NCI-H2029 treated with DMSO at 0.1 percent for 48 hours (cell line): Measurements from ENCODE around the gene LRP6.
"Not testable (repeated sequence)": the region's sequence is repeated elsewhere in the genome, so short reads cannot be mapped to it uniquely, and the experiment has no call there.

Experiments
- DNase-seq: peaks from one replicate; lab custom pipeline; 2025; lab: John Stamatoyannopoulos, UW

Gene LRP6

GRCh38 chr12:12265571-12266388, 1.1 kb downstream of the LRP6 start:
- DNase-seq: no peak

- DNase-seq: no peak
Measured at GRCh38 chr12:12265035-12265434, 1.8 kb downstream of the LRP6 start.

- no peak for DNase-seq
Measured at GRCh38 chr12:12263909-12264308, 2.9 kb downstream of the LRP6 start.

DNA sequence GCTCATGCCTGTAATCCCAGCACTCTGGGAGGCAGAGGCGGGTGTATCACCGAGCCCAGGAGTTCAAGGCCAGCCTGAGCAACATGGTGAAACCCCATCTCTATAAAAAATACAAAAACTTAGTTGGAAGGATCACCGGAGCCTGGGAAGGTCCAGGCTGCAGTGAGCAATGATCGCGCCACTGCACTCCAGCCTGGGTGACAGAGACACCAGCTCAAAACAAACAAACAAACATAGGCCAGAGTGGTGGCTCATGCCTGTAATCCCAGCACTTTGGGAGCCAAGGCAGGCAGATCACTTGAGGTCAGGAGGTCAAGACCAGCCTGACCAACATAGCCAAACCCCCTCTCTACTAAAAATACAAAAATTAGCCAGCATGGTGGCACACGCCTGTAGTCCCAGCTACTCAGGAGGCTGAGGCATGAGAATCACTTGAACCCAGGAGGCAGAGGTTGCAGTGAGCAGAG, 10.5 kb downstream of the LRP6 start:
- DNase-seq: not testable (repeated sequence)

- no peak for DNase-seq
Measured at GRCh38 chr12:12254553-12254952, 12.3 kb downstream of the LRP6 start.

DNA sequence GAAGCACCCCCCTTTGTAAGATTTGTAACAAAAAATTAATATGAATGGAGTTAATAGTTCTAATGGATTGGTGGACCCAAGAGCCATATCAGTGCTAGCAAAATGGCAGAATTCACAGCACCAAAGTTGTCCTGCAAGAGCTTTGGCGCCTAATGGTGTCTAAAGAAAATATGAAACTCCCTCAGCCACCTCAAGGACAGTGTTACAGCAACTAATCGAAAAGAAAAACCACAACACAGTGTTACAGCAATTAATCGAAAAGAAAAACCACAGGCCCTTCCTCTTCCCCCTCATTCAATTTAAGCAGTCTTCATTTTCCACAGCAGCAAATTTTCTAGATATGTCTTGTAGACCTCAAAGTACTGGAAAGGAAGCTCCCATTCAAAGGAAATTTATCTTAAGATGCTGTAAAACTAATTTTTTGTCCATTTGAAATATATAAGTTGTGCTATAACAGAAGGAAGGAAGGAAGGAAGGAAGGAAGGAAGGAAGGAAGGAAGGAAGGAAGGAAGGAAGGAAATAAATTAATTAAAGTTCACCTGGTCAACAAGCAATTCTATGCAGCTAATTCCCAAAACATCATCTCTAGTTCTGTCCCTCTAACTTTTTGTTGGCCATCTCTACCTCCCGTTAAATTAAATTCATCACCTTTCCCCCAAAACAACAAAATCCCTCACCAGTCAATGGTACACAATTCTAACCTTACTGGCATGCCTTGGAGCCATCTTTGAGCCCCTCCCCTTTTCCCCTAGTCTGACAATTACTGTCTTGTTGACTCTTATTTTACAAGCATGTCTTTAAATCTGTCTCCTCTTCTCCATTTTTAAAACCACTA, 17.4 kb downstream of the LRP6 start:
- no peak for DNase-seq

DNA sequence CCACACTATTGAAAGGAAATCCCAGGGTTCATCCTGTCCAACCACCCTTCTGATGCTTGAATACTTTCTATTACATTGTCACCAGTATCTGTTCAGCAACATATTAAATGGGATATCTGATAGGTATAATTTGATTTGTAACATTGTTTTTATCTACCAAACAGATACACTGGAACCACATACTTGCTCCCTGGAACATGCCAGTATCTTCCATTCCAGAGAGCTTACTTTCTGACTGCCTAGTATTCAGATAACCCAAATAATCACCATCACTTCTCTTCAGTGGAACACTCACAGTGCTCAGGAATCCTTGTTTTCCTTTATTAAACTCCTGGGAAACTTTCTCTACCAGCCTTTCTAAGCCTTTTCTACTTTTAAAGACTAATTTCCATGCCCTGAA, 19.3 kb downstream of the LRP6 start:
- no peak for DNase-seq

- DNase-seq: no peak
Measured at GRCh38 chr12:12244341-12244740, 22.5 kb downstream of the LRP6 start.

GRCh38 chr12:12240662-12241340, 26.0 kb downstream of the LRP6 start:
- no peak for DNase-seq

GRCh38 chr12:12239127-12239526, 27.7 kb downstream of the LRP6 start:
- DNase-seq: no peak

- DNase-seq: no peak
Measured at GRCh38 chr12:12238605-12239004, 28.2 kb downstream of the LRP6 start.

DNA sequence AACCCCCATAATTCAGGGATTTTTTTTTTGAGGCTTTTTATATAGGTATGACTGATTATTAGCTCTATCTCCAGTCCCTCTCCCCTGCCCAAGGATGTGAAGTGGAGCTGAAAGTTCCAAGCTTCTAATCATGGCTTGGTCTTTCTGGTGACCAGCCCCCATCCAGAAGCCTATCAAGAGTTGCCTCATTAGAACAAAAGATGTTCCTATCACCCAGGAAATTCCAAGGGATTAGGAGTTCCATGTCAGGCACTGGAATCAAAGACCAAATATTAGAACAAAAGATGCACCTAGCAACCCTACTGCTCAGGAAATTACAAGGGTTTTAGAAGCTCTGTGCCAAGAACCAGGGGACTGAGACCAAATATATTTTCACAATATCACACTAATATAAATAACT, 29.9 kb downstream of the LRP6 start:
- DNase-seq: no peak

- DNase-seq: no peak
Measured at GRCh38 chr12:12230275-12230674, 36.6 kb downstream of the LRP6 start.

GRCh38 chr12:12229556-12230092, 37.2 kb downstream of the LRP6 start:
- no peak for DNase-seq

GRCh38 chr12:12228402-12228801, 38.4 kb downstream of the LRP6 start:
- no peak for DNase-seq

GRCh38 chr12:12226187-12226586, 40.7 kb downstream of the LRP6 start:
- no peak for DNase-seq

DNA sequence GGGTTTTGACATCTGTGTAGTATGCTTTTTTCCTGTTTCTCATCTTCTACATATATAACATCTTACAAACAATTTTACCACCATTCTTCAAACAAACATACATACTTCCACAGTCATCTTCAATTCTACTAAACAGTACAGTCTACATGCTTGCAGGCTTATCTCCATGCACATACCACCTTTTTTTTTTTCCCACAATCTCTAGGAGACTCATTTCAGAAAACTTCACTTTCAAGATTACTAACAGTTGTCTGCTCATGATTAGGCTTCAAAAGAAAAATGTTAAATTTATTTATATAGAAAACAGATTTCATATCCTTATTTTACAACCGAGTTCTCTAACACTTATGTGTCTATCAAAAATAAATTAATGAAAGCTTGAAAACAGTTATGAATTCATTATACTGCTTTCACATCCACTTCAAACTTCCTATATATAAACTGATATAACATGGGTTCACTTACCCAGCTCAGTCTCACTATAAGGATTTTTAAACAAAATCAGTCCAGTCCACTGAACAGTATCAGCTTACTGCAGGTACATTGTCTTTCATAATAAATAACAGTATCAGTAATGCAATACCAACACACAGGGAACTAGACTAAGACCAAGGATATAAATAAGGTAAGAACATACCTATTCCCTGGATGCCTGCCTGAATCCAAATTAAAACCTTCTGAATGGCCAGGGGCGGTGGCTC, 42.5 kb downstream of the LRP6 start:
- DNase-seq: no peak

- no peak for DNase-seq
Measured at GRCh38 chr12:12221560-12221959, 45.3 kb downstream of the LRP6 start.

DNA sequence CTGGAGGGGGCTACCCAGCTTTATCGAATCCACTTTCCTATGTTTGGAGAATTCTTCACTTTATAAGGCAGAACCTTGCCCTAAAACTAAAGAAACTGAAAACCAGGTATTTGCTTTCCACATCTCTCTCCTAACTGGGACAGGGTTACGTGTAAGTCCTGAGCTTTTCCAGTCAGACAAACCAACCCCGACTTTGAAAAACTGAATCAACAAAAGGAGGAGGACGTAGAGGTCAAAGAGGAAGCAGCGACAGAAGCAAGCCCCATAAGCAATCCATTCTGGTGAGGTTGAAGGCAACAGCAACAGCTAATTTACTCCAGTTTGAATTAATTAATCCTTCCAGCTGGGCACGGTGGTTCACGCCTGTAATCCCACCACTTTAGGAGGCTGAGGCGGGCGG, 47.2 kb downstream of the LRP6 start:
- DNase-seq: no peak

- DNase-seq: no peak
Measured at GRCh38 chr12:12217018-12217359, 49.9 kb downstream of the LRP6 start.

- DNase-seq: no peak
Measured at GRCh38 chr12:12216349-12217017, 50.4 kb downstream of the LRP6 start.
